ENCODE results near the gene RSPH1.

RSPH1 gene

DNA sequence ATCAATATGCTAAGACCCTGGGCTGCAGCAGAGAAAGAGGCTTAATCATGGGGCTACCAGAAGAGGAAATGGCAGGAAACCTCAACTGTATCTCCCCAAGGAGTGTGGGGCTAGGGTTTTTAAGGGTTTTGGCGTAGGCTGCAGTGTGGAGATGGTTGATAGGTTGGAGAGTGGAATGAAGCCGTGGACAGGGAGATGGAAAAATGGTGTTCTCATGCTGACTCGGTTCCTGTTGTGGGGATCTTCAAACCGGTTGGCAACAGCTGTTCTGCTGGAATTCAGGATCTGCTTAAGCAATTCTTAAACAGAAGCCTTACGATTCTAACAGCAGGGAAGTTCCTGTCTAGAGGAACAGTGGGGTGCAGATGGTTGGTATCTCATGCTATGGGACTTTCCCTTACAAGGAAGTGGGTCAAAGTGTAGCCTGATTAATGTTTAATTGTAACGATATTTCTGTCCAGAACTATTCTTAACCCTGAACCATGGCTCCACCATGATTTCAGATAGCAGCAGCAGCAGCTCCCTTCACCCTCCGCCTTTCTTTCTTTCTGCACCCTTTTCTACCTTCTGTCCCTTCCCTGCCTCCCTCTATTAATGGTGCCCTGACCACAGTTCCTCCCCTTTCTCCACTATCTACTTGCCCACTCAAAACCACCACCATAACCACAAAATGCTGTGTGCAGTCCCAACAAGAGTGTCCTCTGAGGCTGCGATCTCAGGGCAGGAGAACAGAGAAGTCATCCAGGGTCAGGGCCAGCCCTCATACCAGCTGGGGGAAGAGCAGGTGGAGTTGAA lies 30.8 kb downstream of the RSPH1 start:
- Histone ChIP-seq H3K4me1 (ENCODE audit: control insufficient read depth, insufficient read depth, low read length) (no peaks in the 10 kb centered on the region), H3K9ac (ENCODE audit: low read length) (no peak overlapping the region), H3K4me3 (ENCODE audit: low read length) (peak overlapping the region; percentile 3), H3K27ac (ENCODE audit: low read depth, low read length) (no peak overlapping the region), H3K36me3 (ENCODE audit: control insufficient read depth, insufficient read depth, low read length) (no peaks in the 10 kb centered on the region), H3K27me3 (ENCODE audit: control insufficient read depth, insufficient read depth, low read length) (no peaks in the 10 kb centered on the region)

- Histone ChIP-seq H3K36me3 (ENCODE audit: control insufficient read depth, insufficient read depth, low read length) (no peaks in the 10 kb centered on the region), H3K27ac (ENCODE audit: low read depth, low read length) (no peak overlapping the region), H3K9ac (ENCODE audit: low read length) (no peak overlapping the region), H3K27me3 (ENCODE audit: control insufficient read depth, insufficient read depth, low read length) (no peaks in the 10 kb centered on the region), H3K4me1 (ENCODE audit: control insufficient read depth, insufficient read depth, low read length) (no peaks in the 10 kb centered on the region), H3K4me3 (ENCODE audit: low read length) (no peak overlapping the region)
These were observed 32.0 kb downstream of the RSPH1 start for GRCh38 chr21:42463861-42464515.

DNA sequence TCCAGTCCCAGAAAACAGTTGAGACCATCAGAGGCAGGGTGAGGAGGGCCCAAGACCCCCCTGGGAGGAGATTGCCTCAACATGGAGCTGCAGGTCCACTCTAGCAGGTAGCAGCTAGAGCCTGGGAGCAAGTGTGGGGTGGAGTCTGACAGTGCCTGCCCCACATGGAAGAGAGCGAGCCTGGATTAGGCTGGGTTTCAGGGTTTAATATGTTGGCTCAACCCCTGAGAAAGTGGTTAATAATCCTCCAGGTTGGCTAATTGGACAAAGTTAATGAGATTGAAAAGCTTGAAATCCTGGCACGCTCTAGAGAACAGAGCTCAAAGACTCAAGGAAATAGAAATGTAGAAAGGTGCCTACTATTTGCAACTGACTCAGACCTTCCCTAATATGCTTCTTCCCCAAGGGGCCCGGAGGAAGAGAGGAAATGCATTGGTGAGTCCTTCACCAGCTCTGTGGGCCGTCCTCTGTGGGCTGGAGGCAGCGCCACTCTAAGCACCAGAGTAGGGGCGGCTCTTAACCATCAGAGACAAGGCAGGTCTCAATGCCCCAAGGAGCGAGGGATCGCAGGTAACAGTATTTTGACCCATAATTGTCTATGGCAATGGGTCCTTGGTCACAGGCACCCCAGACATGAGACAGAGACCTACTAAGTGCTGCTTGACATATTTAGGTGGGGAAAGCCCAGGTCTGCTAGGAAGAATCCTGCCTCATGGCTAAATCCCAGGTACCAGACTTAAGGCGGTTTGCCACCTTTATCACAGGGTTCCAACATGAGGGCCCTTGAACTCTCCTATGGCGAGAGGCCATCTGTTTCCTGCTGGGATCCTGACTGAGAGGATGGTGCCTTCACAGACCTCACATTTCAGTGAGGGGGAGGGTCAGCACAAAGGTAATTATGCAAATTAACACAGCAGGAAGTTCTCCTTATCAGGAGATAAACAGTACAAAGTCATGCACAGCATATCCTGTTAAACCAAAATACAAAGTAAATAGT lies 33.8 kb downstream of the RSPH1 start:
- H3K27ac ChIP-seq (ENCODE audit: low read depth, low read length) = no peak overlapping the region
- no peaks in the 10 kb centered on the region for H3K4me1 ChIP-seq (ENCODE audit: control insufficient read depth, insufficient read depth, low read length)
- H3K9ac ChIP-seq (ENCODE audit: low read length) = no peak overlapping the region
- no peaks in the 10 kb centered on the region for H3K27me3 ChIP-seq (ENCODE audit: control insufficient read depth, insufficient read depth, low read length)
- no peak overlapping the region for H3K4me3 ChIP-seq (ENCODE audit: low read length)
- H3K36me3 ChIP-seq (ENCODE audit: control insufficient read depth, insufficient read depth, low read length) = no peaks in the 10 kb centered on the region

GRCh38 chr21:42461185-42461520 lies 34.9 kb downstream of the RSPH1 start:
- Histone ChIP-seq H3K9ac (ENCODE audit: low read length) (no peak overlapping the region), H3K27ac (ENCODE audit: low read depth, low read length) (no peak overlapping the region), H3K36me3 (ENCODE audit: control insufficient read depth, insufficient read depth, low read length) (no peaks in the 10 kb centered on the region), H3K4me3 (ENCODE audit: low read length) (no peak overlapping the region), H3K4me1 (ENCODE audit: control insufficient read depth, insufficient read depth, low read length) (no peaks in the 10 kb centered on the region), H3K27me3 (ENCODE audit: control insufficient read depth, insufficient read depth, low read length) (no peaks in the 10 kb centered on the region)

- Histone ChIP-seq H3K27me3 (ENCODE audit: control insufficient read depth, insufficient read depth, low read length) (no peaks in the 10 kb centered on the region), H3K4me1 (ENCODE audit: control insufficient read depth, insufficient read depth, low read length) (no peaks in the 10 kb centered on the region), H3K36me3 (ENCODE audit: control insufficient read depth, insufficient read depth, low read length) (no peaks in the 10 kb centered on the region), H3K27ac (ENCODE audit: low read depth, low read length) (no peak overlapping the region), H3K4me3 (ENCODE audit: low read length) (peak overlapping the region; percentile 12), H3K9ac (ENCODE audit: low read length) (no peak overlapping the region)
These were observed 35.4 kb downstream of the RSPH1 start for GRCh38 chr21:42460391-42461184.

DNA sequence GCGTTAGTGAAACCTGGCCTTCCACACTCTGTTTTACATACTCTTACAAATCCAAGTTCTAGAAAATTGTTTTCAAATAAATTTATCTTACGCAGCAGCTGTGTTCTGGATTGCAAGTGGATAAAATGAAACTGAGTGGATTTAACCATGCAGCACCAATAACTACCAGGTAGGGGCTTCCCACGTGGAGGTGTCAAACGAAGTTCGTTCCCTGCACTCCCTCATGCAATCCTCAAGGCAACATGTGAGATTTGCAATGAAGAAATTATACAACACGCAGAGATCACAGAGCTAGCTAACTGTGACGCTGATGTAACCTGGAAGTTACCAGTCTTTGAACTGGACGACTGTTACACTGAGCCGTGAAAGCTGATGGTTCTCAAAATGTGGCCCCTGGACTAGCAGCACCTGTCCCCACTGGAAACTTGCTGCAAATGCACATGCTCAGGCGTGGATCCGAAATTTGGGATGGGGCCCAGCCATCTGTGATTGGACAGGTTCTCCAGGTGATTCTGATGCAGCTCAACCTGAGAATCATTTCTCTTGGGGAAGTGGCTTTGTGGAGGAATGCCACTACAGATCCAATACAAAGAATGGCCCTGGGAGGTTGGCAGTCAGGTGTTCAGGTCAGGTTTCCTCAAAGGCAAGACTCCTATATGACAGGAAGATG lies 36.3 kb downstream of the RSPH1 start:
- Histone ChIP-seq H3K27ac (ENCODE audit: low read depth, low read length) (no peak overlapping the region), H3K9ac (ENCODE audit: low read length) (no peak overlapping the region), H3K27me3 (ENCODE audit: control insufficient read depth, insufficient read depth, low read length) (no peaks in the 10 kb centered on the region), H3K4me1 (ENCODE audit: control insufficient read depth, insufficient read depth, low read length) (no peaks in the 10 kb centered on the region), H3K4me3 (ENCODE audit: low read length) (no peak overlapping the region), H3K36me3 (ENCODE audit: control insufficient read depth, insufficient read depth, low read length) (no peaks in the 10 kb centered on the region)

DNA sequence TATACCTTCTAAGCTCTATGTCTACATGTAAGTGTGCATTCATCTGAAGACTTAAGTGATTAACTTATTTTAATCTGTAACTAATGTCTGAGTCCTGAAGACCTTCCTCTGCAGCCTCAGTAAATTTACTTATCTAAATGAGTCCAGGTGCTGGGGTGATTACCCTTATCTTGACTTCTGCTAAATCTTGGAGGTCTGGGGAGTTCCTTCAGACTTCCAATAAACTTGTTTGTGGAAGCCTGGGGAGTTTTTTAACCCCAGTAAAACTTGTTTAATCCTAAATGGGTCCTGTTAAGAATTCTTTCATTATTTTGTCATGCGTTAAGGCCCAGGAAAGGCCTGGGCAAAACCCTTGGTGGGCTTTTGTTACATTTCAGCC lies 37.0 kb downstream of the RSPH1 start:
- H3K27ac ChIP-seq (ENCODE audit: low read depth, low read length) = no peak overlapping the region
- no peaks in the 10 kb centered on the region for H3K4me1 ChIP-seq (ENCODE audit: control insufficient read depth, insufficient read depth, low read length)
- H3K9ac ChIP-seq (ENCODE audit: low read length) = no peak overlapping the region
- H3K4me3 ChIP-seq (ENCODE audit: low read length) = no peak overlapping the region
- H3K36me3 ChIP-seq (ENCODE audit: control insufficient read depth, insufficient read depth, low read length) = no peaks in the 10 kb centered on the region
- no peaks in the 10 kb centered on the region for H3K27me3 ChIP-seq (ENCODE audit: control insufficient read depth, insufficient read depth, low read length)

GRCh38 chr21:42456457-42456856 lies 39.6 kb downstream of the RSPH1 start:
- H3K27ac ChIP-seq (ENCODE audit: low read depth, low read length) = no peak overlapping the region
- no peaks in the 10 kb centered on the region for H3K4me1 ChIP-seq (ENCODE audit: control insufficient read depth, insufficient read depth, low read length)
- no peak overlapping the region for H3K9ac ChIP-seq (ENCODE audit: low read length)
- H3K4me3 ChIP-seq (ENCODE audit: low read length) = no peak overlapping the region
- H3K27me3 ChIP-seq (ENCODE audit: control insufficient read depth, insufficient read depth, low read length) = no peaks in the 10 kb centered on the region
- no peaks in the 10 kb centered on the region for H3K36me3 ChIP-seq (ENCODE audit: control insufficient read depth, insufficient read depth, low read length)

DNA sequence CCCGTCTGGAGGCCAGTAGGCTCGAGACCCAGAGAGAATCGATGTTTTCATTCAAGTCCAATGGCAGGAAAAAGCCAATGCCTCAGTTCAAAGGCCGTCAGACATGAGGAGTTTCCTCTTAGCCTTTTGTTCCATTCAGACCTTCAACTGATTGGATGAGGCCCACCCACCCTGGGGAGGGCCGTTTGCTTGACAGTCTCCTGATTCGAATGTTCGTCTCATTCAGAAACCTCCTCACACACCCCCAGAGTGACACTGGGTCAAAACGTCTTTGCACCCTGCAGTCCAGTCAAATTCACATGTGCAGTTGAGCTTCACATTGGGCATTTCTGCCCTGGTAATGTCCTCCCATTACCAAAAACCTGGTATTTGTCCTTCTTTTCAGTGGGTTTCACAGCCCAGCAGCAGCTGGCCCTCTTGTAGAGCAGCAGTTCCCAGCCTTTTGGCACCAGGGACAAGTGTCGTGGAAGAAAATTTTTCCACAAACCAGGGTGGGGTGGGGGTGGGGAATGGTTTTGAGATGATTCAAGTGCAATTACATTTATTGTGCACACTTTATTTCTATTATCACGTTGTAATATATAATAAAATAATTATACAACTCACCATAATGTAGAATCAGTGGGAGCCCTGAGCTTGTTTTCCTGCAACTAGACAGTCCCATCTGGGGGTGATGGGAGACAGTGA lies 40.1 kb downstream of the RSPH1 start:
- H3K27ac ChIP-seq (ENCODE audit: low read depth, low read length) = no peak overlapping the region
- H3K4me1 ChIP-seq (ENCODE audit: control insufficient read depth, insufficient read depth, low read length) = no peaks in the 10 kb centered on the region
- H3K36me3 ChIP-seq (ENCODE audit: control insufficient read depth, insufficient read depth, low read length) = no peaks in the 10 kb centered on the region
- H3K4me3 ChIP-seq (ENCODE audit: low read length) = no peak overlapping the region
- no peak overlapping the region for H3K9ac ChIP-seq (ENCODE audit: low read length)
- H3K27me3 ChIP-seq (ENCODE audit: control insufficient read depth, insufficient read depth, low read length) = no peaks in the 10 kb centered on the region

DNA sequence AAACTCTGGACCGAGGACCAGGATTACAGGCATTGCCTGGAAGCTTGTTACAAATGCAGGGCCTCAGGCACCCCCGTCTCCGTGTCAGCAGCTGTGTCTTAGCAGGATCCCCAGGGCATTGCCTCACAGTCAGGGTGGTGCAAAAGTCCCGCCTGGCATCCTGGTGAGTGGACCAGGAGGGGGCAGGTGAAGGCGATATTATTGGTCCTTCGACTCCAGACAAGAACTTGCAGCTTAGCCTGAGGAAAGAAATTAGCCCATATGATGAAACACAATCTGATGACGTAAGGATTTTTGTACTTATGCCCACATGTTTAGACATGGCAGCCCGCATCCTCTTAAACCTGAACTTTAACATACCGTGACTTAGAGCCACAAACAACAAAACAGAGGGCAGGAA lies 40.8 kb downstream of the RSPH1 start:
- Histone ChIP-seq H3K4me1 (ENCODE audit: control insufficient read depth, insufficient read depth, low read length) (no peaks in the 10 kb centered on the region), H3K9ac (ENCODE audit: low read length) (no peak overlapping the region), H3K36me3 (ENCODE audit: control insufficient read depth, insufficient read depth, low read length) (no peaks in the 10 kb centered on the region), H3K4me3 (ENCODE audit: low read length) (no peak overlapping the region), H3K27ac (ENCODE audit: low read depth, low read length) (no peak overlapping the region), H3K27me3 (ENCODE audit: control insufficient read depth, insufficient read depth, low read length) (no peaks in the 10 kb centered on the region)

DNA sequence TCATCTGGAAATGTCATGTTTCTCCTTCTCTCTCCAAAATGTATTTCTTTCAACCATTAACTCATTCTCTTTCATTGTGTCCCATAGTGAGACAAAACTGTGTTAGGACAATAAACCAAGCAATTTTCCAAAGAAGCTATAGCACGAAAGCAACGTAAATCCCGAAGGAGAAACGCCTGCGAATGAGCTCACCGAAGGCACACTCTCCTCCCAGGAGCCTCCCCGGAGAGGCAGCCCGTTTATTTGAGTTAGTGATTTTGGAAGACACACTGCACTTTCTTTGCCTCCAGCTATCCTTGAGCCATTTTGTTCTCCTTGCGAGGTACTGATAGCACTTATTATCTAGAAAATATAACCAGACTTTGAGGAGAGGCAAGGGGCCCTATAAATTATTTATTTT lies 41.2 kb downstream of the RSPH1 start:
- Histone ChIP-seq H3K4me1 (ENCODE audit: control insufficient read depth, insufficient read depth, low read length) (no peaks in the 10 kb centered on the region), H3K36me3 (ENCODE audit: control insufficient read depth, insufficient read depth, low read length) (no peaks in the 10 kb centered on the region), H3K9ac (ENCODE audit: low read length) (no peak overlapping the region), H3K27me3 (ENCODE audit: control insufficient read depth, insufficient read depth, low read length) (no peaks in the 10 kb centered on the region), H3K27ac (ENCODE audit: low read depth, low read length) (no peak overlapping the region), H3K4me3 (ENCODE audit: low read length) (no peak overlapping the region)
